K562 (cell line): ENCODE results near the gene ING5.

Experiments used
- KLF16 ChIP-seq: IDR thresholded peaks from 2 replicates; pipeline ENCODE4 v1.6.1; 2016; ENCODE audit warnings: antibody characterized with exemption
- L3MBTL2 ChIP-seq: fragments of 450-650 bp; IDR thresholded peaks from 2 replicates; pipeline ENCODE4 v1.6.1; 2016; ENCODE audit warnings: mild to moderate bottlenecking, moderate library complexity
- TAF15 ChIP-seq: fragments of 200-400 bp; formaldehyde crosslinking; IDR thresholded peaks from 2 replicates; pipeline ENCODE4 v1.6.1; 2017; ENCODE audit warnings: mild to moderate bottlenecking, low read depth, low read length, moderate library complexity

GRCh38 chr2:241739651-241740050 is 37.8 kb downstream of the ING5 start:
- no peak for TF ChIP-seq L3MBTL2
- TF ChIP-seq KLF16, result no peak
- TF ChIP-seq TAF15, result no peak
